Stromal cell of bone marrow (primary cell): ENCODE data around the gene WNT6.

Source experiments
- DNase-seq: peaks from one replicate; pipeline ENCODE4 v3.0.0-alpha.2; 2012; ENCODE audit warnings: low read depth

Gene WNT6

GRCh38 chr2:218893349-218894150 is 33.9 kb downstream of the WNT6 start:
- DNase-seq = no peak

GRCh38 chr2:218894151-218894879 is 34.7 kb downstream of the WNT6 start:
- no peak for DNase-seq

- no peak for DNase-seq
These were observed 35.2 kb downstream of the WNT6 start for GRCh38 chr2:218894880-218895157.

GRCh38 chr2:218895326-218895725 is 35.7 kb downstream of the WNT6 start:
- no peak for DNase-seq

GRCh38 chr2:218895759-218896500 is 36.3 kb downstream of the WNT6 start:
- no peak for DNase-seq

GRCh38 chr2:218896501-218897393 is 37.1 kb downstream of the WNT6 start:
- DNase-seq = no peak

GRCh38 chr2:218897394-218898108 is 37.9 kb downstream of the WNT6 start:
- DNase-seq = no peak

GRCh38 chr2:218898109-218898878 is 38.7 kb downstream of the WNT6 start:
- DNase-seq = no peak

- no peak for DNase-seq
These were observed 39.5 kb downstream of the WNT6 start for GRCh38 chr2:218899147-218899546.

- no peak for DNase-seq
These were observed 42.8 kb downstream of the WNT6 start for GRCh38 chr2:218902427-218902826.

- no peak for DNase-seq
These were observed 44.6 kb downstream of the WNT6 start for GRCh38 chr2:218904176-218904575.

- peak; percentile 63 for DNase-seq
These were observed 49.4 kb downstream of the WNT6 start for GRCh38 chr2:218908721-218909619.

- DNase-seq = no peak
These were observed 51.1 kb downstream of the WNT6 start for GRCh38 chr2:218910741-218911140.

GRCh38 chr2:218920504-218920903 is 60.9 kb downstream of the WNT6 start:
- no peak for DNase-seq
